Urinary bladder (tissue), 4 donors: Measurements from ENCODE around the gene MAP2K5. TPM values are rescaled to one million over a fixed set of nuclear protein-coding genes. Genes with fewer than 3 reads are reported as not detected.

Source experiments
- DNase-seq: peaks from one replicate; pipeline ENCODE4 v3.0.0-alpha.2; 2015; ENCODE audit errors: extremely low spot score
- H3K27ac ChIP-seq: one replicate; pipeline ENCODE4 v1.5.1; 2013; ENCODE audit warnings: low read depth, mild to moderate bottlenecking, moderate library complexity
- H3K36me3 ChIP-seq: one replicate; pipeline ENCODE4 v1.6.1; 2013; ENCODE audit warnings: mild to moderate bottlenecking, moderate library complexity; ENCODE audit not compliant: insufficient read depth
- H3K4me1 ChIP-seq: one replicate; pipeline ENCODE4 v1.6.1; 2013; ENCODE audit warnings: mild to moderate bottlenecking, moderate library complexity; ENCODE audit not compliant: insufficient read depth
- H3K4me3 ChIP-seq: one replicate; pipeline ENCODE4 v1.5.1; 2013; ENCODE audit warnings: low read depth, low read length
- WGBS: extraction: QIAGEN DNeasy Blood & Tissue Kit; methylation state at CpG from one replicate; pipeline ENCODE4 v1.1.7; 2013; 5-methylcytosine and 5-hydroxymethylcytosine counted together
- polyA plus RNA-seq: library from polyadenylated mRNA; stranded (reverse); fragments of 200-250 nt; gene quantifications from one replicate; pipeline ENCODE4 v1.2.3, GENCODE V29; 2013
- total RNA-seq: library from RNA; depleted of rRNA; stranded (reverse); fragments of >200 nt; gene quantifications from one replicate; pipeline ENCODE4 v1.2.3, GENCODE V29; 2014
- donor health status: healthy with polysubstance abuse.
- donor health status: healthy.

Gene MAP2K5
- total and polyA plus RNA-seq, 2 donors = 15.4 to 17.3 TPM

DNA sequence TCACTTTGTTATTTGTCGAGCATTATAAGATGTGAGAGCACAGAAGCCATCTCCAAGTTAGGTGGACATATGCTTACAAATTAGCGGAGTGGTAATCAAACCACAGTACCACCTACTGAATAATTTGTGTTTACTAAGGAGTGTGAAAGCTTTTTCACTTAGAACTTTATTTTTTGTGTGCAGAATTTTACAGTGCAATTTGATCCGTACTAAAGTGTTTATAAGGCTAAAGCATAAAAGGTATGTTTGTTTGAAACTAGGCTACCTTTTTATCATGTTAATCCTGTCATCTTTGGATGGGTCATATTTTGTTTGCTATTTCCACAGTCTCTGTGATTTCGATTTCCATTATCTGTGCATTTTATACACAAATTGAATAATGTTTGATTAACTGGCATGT is 37.5 kb downstream of the MAP2K5 start:
- no peak for DNase-seq
- WGBS = 85% methylated on average over 4 of the region's 4 CpGs
- no peaks in the 10 kb centered on the region for H3K4me1 ChIP-seq

GRCh38 chr15:67584157-67584556 is 41.7 kb downstream of the MAP2K5 start:
- Histone ChIP-seq H3K4me1 (no peaks in the 10 kb centered on the region), H3K4me3 (no peak overlapping the region), H3K36me3 (no peaks in the 10 kb centered on the region), H3K27ac (no peak overlapping the region)
- no peak for DNase-seq
- 64% methylated on average over 2 of the region's 2 CpGs for WGBS

More for the DNA sequence above, 37.5 kb downstream of the MAP2K5 start:
- H3K4me3 ChIP-seq = no peak overlapping the region
- no peaks in the 10 kb centered on the region for H3K36me3 ChIP-seq
- no peak overlapping the region for H3K27ac ChIP-seq

- H3K27ac ChIP-seq = no peak overlapping the region
- no peaks in the 10 kb centered on the region for H3K4me1 ChIP-seq
- no peak overlapping the region for H3K4me3 ChIP-seq
- 90% methylated on average over 4 of the region's 4 CpGs for WGBS
- DNase-seq = no peak
- no peaks in the 10 kb centered on the region for H3K36me3 ChIP-seq
These were observed 43.2 kb downstream of the MAP2K5 start for GRCh38 chr15:67585681-67586080.

DNA sequence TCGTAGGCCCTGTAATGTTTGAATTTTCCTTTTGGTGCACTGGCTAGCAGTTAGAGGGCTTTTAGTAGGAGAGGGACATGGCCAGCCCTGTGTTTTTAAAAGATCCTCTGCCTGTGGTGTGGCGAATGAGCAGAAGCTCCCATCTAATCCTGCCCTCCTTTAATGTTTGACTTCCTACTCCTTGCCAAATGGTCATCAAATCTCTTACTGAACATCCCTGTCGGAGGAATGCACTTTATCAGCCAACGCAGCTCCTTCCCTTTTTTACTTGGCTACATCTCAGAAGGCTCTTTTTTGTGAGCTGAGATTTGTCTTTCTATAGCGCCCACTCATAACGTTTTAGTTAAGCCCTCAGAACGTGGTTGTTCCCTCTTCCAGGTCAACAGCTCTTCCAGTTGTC is 44.8 kb downstream of the MAP2K5 start:
- 45% methylated on average over 7 of the region's 7 CpGs for WGBS
- H3K4me1 ChIP-seq = no peaks in the 10 kb centered on the region
- DNase-seq = no peak
- H3K4me3 ChIP-seq = no peak overlapping the region
- H3K36me3 ChIP-seq = no peaks in the 10 kb centered on the region
- H3K27ac ChIP-seq = no peak overlapping the region

DNA sequence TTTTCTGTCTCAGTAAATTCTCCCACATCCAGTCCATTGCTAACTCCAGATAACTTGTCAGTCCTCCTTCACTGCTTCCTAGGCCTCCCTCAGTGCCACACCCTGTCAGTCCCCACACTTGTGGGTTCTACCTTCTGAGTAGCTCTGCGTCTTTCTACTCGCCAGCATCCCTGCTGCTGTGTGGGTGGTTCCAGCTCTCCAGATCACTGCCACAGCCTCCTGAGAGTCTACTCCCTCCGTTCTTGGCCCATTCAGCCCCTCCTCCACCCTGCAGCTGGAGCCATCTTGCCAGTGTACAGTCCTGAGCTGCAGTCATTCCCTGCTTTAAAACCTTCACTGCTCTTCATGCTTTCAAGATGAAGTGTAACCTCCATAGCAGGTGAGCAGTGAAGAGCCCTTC is 45.3 kb downstream of the MAP2K5 start:
- H3K27ac ChIP-seq = no peak overlapping the region
- H3K36me3 ChIP-seq = no peaks in the 10 kb centered on the region
- 79% methylated on average over 3 of the region's 3 CpGs for WGBS
- no peak overlapping the region for H3K4me3 ChIP-seq
- no peak for DNase-seq
- no peaks in the 10 kb centered on the region for H3K4me1 ChIP-seq

DNA sequence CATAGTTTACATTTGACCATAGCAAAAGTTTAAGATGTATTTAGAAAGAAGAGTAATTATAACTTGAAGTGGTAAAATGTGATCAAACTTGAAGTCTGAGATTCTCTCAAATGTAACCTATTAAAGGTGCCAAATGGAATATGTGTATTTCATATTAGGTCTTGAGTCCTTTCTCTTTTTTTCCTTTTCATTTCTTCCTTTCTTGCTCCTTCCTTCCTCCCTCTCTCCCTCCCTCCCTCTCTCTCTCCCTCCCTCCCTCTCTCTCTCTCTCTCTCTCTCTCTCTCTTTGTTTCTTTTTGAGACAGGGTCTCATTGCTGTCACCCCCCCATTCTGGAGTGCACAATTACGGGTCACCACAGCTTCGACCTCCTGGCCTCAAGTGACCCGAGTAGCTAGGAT is 47.7 kb downstream of the MAP2K5 start:
- Histone ChIP-seq H3K36me3 (no peaks in the 10 kb centered on the region), H3K4me1 (no peaks in the 10 kb centered on the region), H3K4me3 (no peak overlapping the region), H3K27ac (no peak overlapping the region)
- 94% methylated on average over 3 of the region's 3 CpGs for WGBS
- DNase-seq = no peak

- H3K36me3 ChIP-seq = no peaks in the 10 kb centered on the region
- no peak overlapping the region for H3K4me3 ChIP-seq
- H3K27ac ChIP-seq = no peak overlapping the region
- DNase-seq = no peak
- no peaks in the 10 kb centered on the region for H3K4me1 ChIP-seq
These were observed 49.7 kb downstream of the MAP2K5 start for GRCh38 chr15:67592245-67592644.

DNA sequence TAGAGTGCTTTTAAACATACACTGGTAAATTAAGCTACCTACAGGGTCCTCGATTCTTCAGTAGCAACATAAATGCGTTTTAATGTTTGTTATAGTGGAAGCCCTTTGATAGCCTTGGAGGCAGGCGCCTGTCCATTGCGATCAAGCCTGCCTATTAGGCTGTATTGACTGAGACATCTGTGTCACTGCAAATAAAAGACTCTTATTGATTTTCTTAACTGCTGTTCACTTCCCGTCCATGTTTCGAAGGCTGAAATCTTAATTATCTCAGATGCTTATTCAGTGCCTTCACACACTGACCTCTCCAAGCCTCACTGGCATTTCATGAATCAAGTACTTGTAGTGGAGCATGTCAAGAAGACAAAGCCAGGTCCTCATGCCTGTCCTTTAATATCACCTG is 51.1 kb downstream of the MAP2K5 start:
- DNase-seq = no peak
- no peaks in the 10 kb centered on the region for H3K36me3 ChIP-seq
- no peak overlapping the region for H3K27ac ChIP-seq
- H3K4me1 ChIP-seq = no peaks in the 10 kb centered on the region
- WGBS = 94% methylated on average over 6 of the region's 6 CpGs
- H3K4me3 ChIP-seq = no peak overlapping the region

DNA sequence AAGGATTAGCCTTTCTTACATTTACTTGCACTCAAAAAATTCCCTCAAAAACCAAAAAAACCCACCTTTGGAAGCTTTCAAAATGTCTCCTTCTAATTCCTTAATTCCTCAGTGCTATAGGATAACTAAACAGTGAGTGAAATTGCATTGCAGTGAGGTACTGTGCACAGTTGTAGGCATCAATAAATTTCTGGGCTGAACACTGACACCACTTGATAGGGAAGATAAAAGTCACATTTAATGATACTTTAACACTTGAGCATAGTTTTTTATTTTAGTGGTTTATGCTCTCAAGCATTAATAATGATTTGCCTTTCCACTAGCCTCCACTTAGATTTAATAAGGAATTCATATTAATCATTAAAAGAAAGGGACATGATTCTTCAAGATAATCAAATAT is 52.3 kb downstream of the MAP2K5 start:
- no peaks in the 10 kb centered on the region for H3K4me1 ChIP-seq
- no peaks in the 10 kb centered on the region for H3K36me3 ChIP-seq
- H3K27ac ChIP-seq = no peak overlapping the region
- DNase-seq = no peak
- no peak overlapping the region for H3K4me3 ChIP-seq

- no peak for DNase-seq
- Histone ChIP-seq H3K27ac (no peak overlapping the region), H3K4me1 (no peaks in the 10 kb centered on the region), H3K4me3 (no peak overlapping the region), H3K36me3 (no peaks in the 10 kb centered on the region)
These were observed 53.1 kb downstream of the MAP2K5 start for GRCh38 chr15:67595572-67595971.

GRCh38 chr15:67601073-67601472 is 58.6 kb downstream of the MAP2K5 start:
- WGBS = 92% methylated on average over 2 of the region's 2 CpGs
- Histone ChIP-seq H3K36me3 (peaks cover 2% of the 10 kb centered on the region), H3K4me1 (no peaks in the 10 kb centered on the region)

GRCh38 chr15:67603063-67603462 is 60.6 kb downstream of the MAP2K5 start:
- H3K4me1 ChIP-seq = no peaks in the 10 kb centered on the region
- DNase-seq = no peak
- no peak overlapping the region for H3K4me3 ChIP-seq
- H3K27ac ChIP-seq = no peak overlapping the region
- WGBS = 90% methylated on average over 4 of the region's 4 CpGs
- H3K36me3 ChIP-seq = peaks cover 2% of the 10 kb centered on the region

More at GRCh38 chr15:67601073-67601472, 58.6 kb downstream of the MAP2K5 start:
- DNase-seq = no peak
- no peak overlapping the region for H3K27ac ChIP-seq
- no peak overlapping the region for H3K4me3 ChIP-seq

DNA sequence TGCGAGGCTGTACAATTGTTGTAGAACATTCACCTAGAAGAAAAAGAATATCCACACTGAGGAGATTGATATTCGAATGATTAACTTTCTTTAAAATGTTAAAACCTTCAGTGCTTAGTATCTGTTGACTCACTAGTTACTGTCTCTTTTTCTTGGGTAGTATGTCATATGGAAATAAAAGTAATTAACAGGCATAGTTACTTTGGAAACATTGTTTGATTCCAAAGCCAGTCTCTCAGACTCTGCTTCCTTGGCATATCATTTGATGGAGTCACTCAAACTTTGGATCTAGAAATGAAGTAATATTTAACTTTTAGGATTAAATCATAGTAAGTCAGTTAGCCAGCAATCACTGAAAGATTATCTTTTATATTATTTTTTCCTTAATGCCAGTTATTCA is 63.4 kb downstream of the MAP2K5 start:
- H3K27ac ChIP-seq = no peak overlapping the region
- no peaks in the 10 kb centered on the region for H3K4me1 ChIP-seq
- WGBS = 90% methylated on average over 2 of the region's 2 CpGs
- DNase-seq = no peak
- H3K4me3 ChIP-seq = no peak overlapping the region
- peaks cover 2% of the 10 kb centered on the region for H3K36me3 ChIP-seq

DNA sequence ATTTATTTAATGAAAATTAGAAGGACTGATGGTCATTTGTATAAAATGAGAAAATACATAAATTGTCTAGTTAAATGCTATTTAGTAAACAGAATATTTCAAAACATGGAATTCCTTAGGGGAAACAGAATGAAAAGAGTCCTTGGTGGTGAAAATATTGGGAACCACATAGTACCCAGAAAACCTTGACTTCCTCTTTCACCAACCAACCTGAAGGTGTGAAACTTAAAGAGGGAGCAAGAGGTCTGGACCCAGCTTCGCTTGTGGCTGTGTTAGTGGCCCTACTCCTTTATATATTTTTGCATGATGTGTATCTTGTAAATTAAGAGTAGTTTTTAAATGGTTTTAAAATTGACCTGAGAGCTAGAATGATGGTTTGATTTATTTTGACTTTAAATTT is 64.2 kb downstream of the MAP2K5 start:
- no peaks in the 10 kb centered on the region for H3K4me1 ChIP-seq
- 98% methylated on average over 1 of the region's 1 CpG for WGBS
- H3K36me3 ChIP-seq = peaks cover 2% of the 10 kb centered on the region
- H3K4me3 ChIP-seq = no peak overlapping the region
- no peak overlapping the region for H3K27ac ChIP-seq
- no peak for DNase-seq

DNA sequence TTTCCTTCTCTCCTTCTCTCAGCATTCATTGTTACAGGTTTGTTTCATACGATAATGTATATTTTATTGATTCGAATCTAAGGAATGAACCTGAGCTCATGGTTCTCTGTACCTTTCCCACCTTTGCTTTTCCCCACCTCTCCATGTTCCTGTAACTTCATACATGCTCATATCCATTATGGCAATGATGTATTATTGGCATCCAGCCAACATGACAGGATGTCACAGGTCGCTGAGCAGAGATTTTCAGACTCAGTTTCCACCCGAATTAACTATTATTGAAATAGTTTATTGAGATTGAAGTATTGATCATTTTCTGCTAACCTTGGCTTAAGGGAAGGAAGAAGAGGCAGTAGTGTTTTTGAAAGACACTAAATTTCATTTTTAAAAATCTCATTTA is 64.8 kb downstream of the MAP2K5 start:
- 96% methylated on average over 4 of the region's 4 CpGs for WGBS
- no peaks in the 10 kb centered on the region for H3K4me1 ChIP-seq
- H3K27ac ChIP-seq = no peak overlapping the region
- no peak overlapping the region for H3K4me3 ChIP-seq
- no peaks in the 10 kb centered on the region for H3K36me3 ChIP-seq
- no peak for DNase-seq
